ENCODE data around the gene LACC1.

Gene LACC1

GRCh38 chr13:43883631-43884030, 3.9 kb downstream of the LACC1 start:
- in situ Hi-C loops (cut with MboI; ENCODE audit: low sequenced_read_pairs): no loop called here

DNA sequence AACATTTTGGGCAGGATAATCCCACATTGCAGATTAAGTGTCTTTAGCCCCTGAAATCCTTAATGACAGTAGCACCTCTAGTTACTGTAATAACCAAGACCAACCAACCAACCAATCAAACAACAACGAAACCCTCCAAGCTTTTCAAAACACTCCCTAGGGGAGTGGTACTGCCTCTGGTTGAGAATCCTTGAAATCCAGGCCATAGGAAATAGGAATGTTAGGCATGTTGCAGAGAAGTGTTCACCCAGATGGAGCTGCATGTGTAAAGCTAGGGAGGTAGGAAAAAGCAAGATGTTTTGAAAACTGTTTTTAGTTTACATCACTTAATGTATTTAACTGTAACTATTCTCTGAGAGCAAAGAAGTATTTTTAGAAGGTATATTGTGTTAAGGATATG, 4.5 kb downstream of the LACC1 start:
- in situ Hi-C loops (cut with MboI; ENCODE audit: low sequenced_read_pairs): no loop called here

- in situ Hi-C loops (cut with MboI; ENCODE audit: low sequenced_read_pairs): no loop called here
Measured at GRCh38 chr13:43894438-43894837, 14.7 kb downstream of the LACC1 start.

GRCh38 chr13:43895940-43896339, 16.2 kb downstream of the LACC1 start:
- in situ Hi-C loops (cut with MboI; ENCODE audit: low sequenced_read_pairs): no loop called here

DNA sequence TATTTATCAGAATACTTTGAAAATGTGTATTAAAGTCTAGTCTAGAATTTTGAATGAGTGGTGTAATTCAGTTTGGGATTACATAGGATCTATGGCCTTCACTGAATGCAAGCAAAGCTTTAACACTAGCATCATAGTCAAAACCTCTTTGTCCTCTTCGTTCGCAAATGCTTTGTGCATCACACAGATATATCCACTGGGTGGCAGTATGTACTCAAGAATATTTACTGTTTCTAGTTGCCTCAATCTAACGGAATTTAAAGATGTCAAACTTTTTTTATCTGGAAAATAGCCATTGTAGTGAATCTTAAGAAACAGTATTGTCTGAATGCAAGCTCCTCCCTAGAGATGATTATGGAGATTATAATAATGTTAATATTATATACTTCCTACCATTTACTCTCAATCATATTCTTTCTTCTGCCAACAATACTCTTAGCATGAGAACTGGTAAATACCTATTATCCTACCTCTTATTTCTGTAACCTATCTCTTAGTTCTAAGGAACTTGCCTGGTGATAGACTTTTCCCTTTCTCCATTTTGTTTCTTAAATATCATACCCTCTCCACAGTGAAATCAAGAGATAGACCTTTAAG, 25.8 kb downstream of the LACC1 start:
- in situ Hi-C loops (cut with MboI; ENCODE audit: low sequenced_read_pairs): loop anchor here (10.0 kb wide), 1 partner anchor 529 kb away; no protein-coding TSS in a partner anchor

- in situ Hi-C loops (cut with MboI; ENCODE audit: low sequenced_read_pairs): loop anchor here (10.0 kb wide), 1 partner anchor 526 kb away; no protein-coding TSS in a partner anchor
Measured at GRCh38 chr13:43908156-43909126, 28.7 kb downstream of the LACC1 start.

DNA sequence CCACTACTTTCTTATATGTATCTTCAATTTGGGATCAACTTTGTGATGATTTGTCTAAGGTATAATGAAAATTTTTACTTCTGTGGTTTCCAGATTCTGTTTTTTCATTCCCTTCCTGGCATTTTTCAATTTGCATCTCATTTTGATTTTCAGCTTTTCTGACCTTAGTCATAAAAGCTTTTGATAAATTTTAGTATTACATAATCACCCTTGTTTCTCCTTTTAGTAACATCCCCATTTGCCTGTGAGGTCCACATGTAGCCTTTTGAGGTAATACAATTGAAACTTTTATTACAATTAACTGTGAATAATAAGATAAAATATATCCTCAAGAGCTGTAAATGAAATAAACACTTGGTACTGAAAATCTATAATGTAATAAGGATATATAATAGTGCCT, 31.2 kb downstream of the LACC1 start:
- in situ Hi-C loops (cut with MboI; ENCODE audit: low sequenced_read_pairs): no loop called here

GRCh38 chr13:43911278-43911677, 31.6 kb downstream of the LACC1 start:
- in situ Hi-C loops (cut with MboI; ENCODE audit: low sequenced_read_pairs): no loop called here

DNA sequence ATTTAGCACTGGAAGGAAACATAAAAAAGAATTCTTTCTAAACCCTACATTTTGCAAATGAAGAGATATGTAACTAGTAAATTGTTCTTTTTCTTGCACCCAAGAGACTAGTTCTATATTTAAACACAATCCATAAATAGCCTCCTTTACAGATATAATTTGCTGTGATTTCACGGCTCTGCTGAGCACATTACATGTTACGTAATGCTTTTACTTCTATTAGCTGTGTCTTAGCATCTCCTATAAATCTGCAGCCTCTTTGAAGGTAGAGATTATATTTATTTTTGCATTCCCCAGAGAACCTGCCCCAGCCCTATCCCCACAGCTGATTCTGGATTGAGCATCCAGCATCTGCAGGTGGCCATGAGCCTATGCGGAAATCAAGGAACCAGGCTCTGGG, 32.2 kb downstream of the LACC1 start:
- in situ Hi-C loops (cut with MboI; ENCODE audit: low sequenced_read_pairs): no loop called here

DNA sequence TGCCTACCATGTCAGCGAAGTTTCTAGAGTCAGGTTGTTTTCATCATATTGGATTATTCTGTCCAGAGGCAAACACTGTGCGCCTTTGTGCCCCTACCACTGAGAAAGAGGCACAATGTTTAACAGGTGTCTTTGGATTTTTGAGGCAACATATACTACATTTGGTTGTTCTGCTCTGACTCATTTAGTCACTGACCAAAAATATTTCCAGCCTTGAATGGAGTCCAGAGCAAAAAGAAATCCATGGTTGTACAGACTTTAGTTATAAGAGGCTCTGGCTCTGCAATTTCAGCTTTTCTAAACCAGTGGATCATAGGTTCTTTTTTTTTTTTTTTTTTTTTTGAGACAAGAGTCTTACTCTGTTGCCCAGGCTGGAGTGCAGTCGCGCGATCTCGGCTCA, 35.7 kb downstream of the LACC1 start:
- in situ Hi-C loops (cut with MboI; ENCODE audit: low sequenced_read_pairs): no loop called here

DNA sequence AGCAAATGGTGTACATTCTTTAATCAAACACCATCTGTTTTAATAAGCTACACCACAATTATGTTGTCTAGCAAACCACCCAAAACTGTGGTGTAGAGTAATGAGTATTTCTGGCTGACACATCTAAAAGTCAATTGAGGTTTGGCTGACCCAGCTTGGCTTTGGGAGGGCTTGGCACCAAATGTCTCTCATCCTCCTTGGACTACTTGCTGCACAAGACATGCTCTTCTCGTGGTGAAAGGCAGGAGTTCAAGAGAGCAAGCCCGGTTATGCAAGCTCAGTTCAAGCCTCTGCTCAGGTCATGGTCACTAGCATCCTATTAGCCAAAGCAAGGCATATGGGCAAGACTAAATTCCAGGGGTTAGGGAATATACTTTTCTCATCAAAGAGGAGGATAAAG, 37.1 kb downstream of the LACC1 start:
- in situ Hi-C loops (cut with MboI; ENCODE audit: low sequenced_read_pairs): no loop called here

- in situ Hi-C loops (cut with MboI; ENCODE audit: low sequenced_read_pairs): no loop called here
Measured at GRCh38 chr13:43918636-43919035, 38.9 kb downstream of the LACC1 start.

DNA sequence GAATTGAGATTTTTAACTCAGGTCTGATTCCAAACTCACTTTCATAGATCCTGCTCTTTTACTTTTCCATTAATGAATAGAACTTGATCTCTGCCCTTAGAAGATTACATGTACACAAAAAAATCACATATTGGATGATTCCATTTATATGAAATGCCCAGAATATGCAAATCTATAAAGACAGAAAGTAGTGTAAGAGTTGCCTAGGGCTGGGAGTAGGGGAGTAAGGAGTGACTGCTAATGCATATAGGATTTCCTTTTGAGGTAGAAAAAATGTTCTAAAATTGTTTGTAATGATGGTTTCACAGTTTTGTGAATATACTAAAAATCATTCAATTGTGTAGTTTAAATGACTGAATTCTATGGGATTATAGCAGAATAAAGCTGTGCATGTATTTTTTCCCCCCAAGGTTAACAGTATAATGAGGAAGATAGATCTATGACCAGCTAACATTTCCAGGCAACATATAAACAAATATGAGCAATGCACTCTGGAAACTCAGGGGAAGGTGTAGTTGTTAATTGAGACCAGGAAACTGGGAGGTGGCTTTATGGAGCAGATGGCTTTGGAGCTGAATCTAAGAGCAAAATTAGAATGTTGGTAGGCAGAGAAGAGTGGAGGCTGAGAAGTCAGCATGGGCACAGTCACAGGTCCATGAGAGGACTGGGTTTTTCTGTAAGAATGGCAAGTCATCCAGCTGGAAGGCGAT, 41.4 kb downstream of the LACC1 start:
- in situ Hi-C loops (cut with MboI; ENCODE audit: low sequenced_read_pairs): no loop called here

- in situ Hi-C loops (cut with MboI; ENCODE audit: low sequenced_read_pairs): no loop called here
Measured at GRCh38 chr13:43924549-43925245, 45.0 kb downstream of the LACC1 start.

DNA sequence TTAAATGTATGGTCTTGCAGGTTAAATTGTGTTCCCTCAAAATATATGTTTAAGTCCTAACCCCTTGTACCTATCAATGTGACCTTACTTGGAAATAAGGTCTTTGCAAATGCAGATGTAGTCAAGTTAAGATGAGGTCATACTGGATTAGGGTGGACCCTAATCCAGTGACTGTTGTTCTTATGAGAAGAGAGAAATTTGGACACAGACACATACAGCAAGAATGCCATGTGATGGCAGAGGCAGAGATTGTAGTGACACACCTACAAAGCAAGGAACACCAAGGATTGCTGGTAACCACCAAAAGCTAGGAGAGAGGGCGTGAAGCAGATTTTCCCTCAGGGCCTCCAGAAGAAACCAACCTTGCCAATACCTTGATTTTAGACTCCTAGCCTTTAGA, 50.2 kb downstream of the LACC1 start:
- in situ Hi-C loops (cut with MboI; ENCODE audit: low sequenced_read_pairs): no loop called here

DNA sequence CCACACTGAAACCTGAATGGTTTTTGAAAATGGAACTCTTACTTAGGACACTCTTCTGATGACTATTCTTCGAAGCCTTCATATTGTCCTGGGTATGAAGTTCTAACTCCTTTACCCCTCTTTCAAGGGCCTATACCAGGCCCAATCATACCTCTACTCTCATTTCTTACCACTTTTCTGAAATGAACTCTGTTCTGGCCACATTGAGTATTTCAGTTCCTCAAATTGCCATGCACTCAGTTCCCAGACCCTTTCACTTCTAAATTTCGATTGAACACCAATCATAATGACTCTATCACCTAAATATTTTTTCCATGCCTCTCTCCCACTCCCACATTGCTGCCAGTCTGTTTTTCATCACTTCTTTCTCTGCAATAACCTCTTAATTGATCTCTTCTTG, 53.7 kb downstream of the LACC1 start:
- in situ Hi-C loops (cut with MboI; ENCODE audit: low sequenced_read_pairs): no loop called here

DNA sequence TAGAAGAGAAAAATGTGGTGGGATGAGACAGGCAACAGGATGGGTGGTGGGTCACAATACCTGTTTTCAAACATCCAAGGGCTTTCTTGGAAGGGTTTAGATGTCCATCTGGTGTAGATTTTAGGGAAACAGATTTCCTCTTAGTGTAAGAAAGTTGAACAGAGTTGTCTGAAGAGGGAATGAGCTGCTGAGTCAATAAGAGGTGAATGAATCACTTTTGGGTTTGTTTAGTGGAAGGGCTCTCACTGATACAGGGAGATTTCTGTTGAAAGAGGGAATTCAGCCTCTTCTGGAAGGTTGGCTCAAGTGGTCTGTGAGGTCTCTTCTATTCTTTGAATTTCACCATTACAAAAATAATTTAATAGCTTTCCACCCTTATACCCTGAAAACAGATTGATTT, 54.6 kb downstream of the LACC1 start:
- in situ Hi-C loops (cut with MboI; ENCODE audit: low sequenced_read_pairs): no loop called here

- in situ Hi-C loops (cut with MboI; ENCODE audit: low sequenced_read_pairs): no loop called here
Measured at GRCh38 chr13:43935878-43936277, 56.2 kb downstream of the LACC1 start.

- in situ Hi-C loops (cut with MboI; ENCODE audit: low sequenced_read_pairs): no loop called here
Measured at GRCh38 chr13:43936647-43937046, 56.9 kb downstream of the LACC1 start.

GRCh38 chr13:43937839-43938238, 58.1 kb downstream of the LACC1 start:
- in situ Hi-C loops (cut with MboI; ENCODE audit: low sequenced_read_pairs): no loop called here

DNA sequence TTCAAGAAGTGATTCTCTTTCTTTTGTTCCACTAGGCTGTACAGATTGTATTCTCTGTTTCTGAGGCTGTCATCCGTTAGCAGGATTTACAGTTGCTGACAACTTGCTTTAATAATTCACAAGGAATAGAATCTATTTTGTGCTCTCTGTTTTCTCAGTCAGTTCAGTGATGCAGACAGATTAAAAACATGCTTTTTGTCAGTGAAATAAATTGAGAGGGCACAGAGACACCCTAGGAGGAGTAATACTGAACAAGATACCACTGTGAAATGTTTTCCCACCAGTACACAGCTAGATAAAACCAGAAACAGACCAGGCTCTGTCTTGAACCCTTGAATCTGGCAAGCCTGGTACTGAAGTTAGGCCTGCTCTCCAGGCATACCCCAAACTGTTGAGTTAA, 58.7 kb downstream of the LACC1 start:
- in situ Hi-C loops (cut with MboI; ENCODE audit: low sequenced_read_pairs): no loop called here
